Kidney (tissue), 14 donors: Measurements from ENCODE around the gene RER1. TPM values are rescaled to one million over a fixed set of nuclear protein-coding genes. Genes with fewer than 3 reads are reported as not detected.

Source experiments
- DNase-seq, 5 donors: peaks; one replicate each; pipeline ENCODE4 v3.0.0-alpha.2; 2013 to 2020
- FAIRE-seq: peaks from 2 replicates; lab custom pipeline; 2012; peaks lifted over from hg19 to GRCh38; lab: Jason Lieb, UNC
- H3K27ac ChIP-seq, 2 donors: one replicate each; pipeline ENCODE4 v1.7.0; 2013; ENCODE audit warnings: low read depth in 2 of 2, low read length in 2 of 2, inconsistent platforms in 1 of 2
- H3K27me3 ChIP-seq: one replicate; pipeline ENCODE4 v1.7.1; 2013; ENCODE audit warnings: low read length, inconsistent platforms; ENCODE audit not compliant: control insufficient read depth, insufficient read depth
- H3K36me3 ChIP-seq, 3 donors: one replicate each; pipeline versions ENCODE4 v1.7.0 to v1.7.1; 2013; ENCODE audit warnings: low read length in 3 of 3, control low read depth in 1 of 3, inconsistent platforms in 1 of 3; ENCODE audit not compliant: insufficient read depth in 3 of 3, control insufficient read depth in 2 of 3
- H3K4me1 ChIP-seq, 3 donors: one replicate each; pipeline versions ENCODE4 v1.7.0 to v1.7.1; 2013; ENCODE audit warnings: low read length in 3 of 3, inconsistent platforms in 1 of 3, low read depth in 1 of 3; ENCODE audit not compliant: control insufficient read depth in 2 of 3, insufficient read depth in 2 of 3
- H3K4me3 ChIP-seq, 3 donors: one replicate each; pipeline versions ENCODE4 v1.7.0 to v1.8.1; 2013; ENCODE audit warnings: low read length in 3 of 3, control low read depth in 1 of 3, inconsistent platforms in 1 of 3
- H3K9ac ChIP-seq, 3 donors: one replicate each; pipeline versions ENCODE4 v1.7.0 to v1.7.1; 2013; ENCODE audit warnings: low read length in 3 of 3, control low read depth in 1 of 3, inconsistent platforms in 1 of 3
- H3K9me3 ChIP-seq, 3 donors: one replicate each; pipeline versions ENCODE4 v1.7.0 to v1.7.1; 2013; ENCODE audit warnings: low read length in 3 of 3, control low read depth in 1 of 3, inconsistent platforms in 1 of 3; ENCODE audit not compliant: control insufficient read depth in 2 of 3, insufficient read depth in 1 of 3
- CTCF ChIP-seq: IDR thresholded peaks from 3 replicates; pipeline ENCODE4 v1.5.1; 2012; ENCODE audit warnings: mild to moderate bottlenecking, moderate library complexity, borderline replicate concordance; ENCODE audit not compliant: insufficient read depth; ENCODE audit errors: extremely low read depth
- intact Hi-C: fragments of 100-400 bp; cut with DNase I; formaldehyde crosslinking; loops from one replicate; pipeline ENCODE4 v1.11.1; 2022
- polyA plus RNA-seq: library from polyadenylated mRNA; stranded (reverse); fragments of 350-450 nt; fragmentation: Illumina TruSeq; extraction: RNeasy Lipid Tissue Mini Kit (QIAGEN cat#74804); gene quantifications from one replicate; pipeline ENCODE4 v1.2.3, GENCODE V29; 2014; ENCODE audit warnings: low read depth, low replicate concordance; ENCODE audit not compliant: insufficient read depth
- total RNA-seq: library from RNA; stranded (reverse); fragmentation: NEBNext Ultra II Directional; extraction: Animal tissue kit (Norgen Biotek cat#: 25700); gene quantifications from one replicate; pipeline ENCODE4 v1.2.1, GENCODE V29; 2021
- donor health status: control.
- donor health status: control.
- donor health status: control.
- donor health status: control.
- donor health status: control.
- donor health status: DM: yes; HTN: yes; CAD: no.
- donor health status: Normal renal cell carcinoma (clear cell type).

The RER1 gene
- total and polyA plus RNA-seq, 2 donors from 2014 or later: 158 to 162 TPM

GRCh38 chr1:2386636-2387611, 4.7 kb upstream of the RER1 start:
- no peak for FAIRE-seq

GRCh38 chr1:2388004-2388913, 3.4 kb upstream of the RER1 start:
- H3K27me3 ChIP-seq: no peaks in the 10 kb centered on the region
- peaks cover 0 to 7% (median 4%) of the 10 kb centered on the region in 3 donors for H3K36me3 ChIP-seq
- no peaks in the 10 kb centered on the region for H3K9me3 ChIP-seq
- H3K27ac ChIP-seq: no peak overlapping the region
- H3K4me1 ChIP-seq: peaks cover 0 to 16% (median 7%) of the 10 kb centered on the region in 3 donors
- no peak for TF ChIP-seq CTCF
- peak in 1 of 5 donors; percentile 63 for DNase-seq
- no peak overlapping the region for H3K9ac ChIP-seq
- H3K4me3 ChIP-seq: no peak overlapping the region
- no peak for FAIRE-seq
- intact Hi-C loops: no loop called here

More at GRCh38 chr1:2386636-2387611, 4.7 kb upstream of the RER1 start:
- Histone ChIP-seq H3K36me3 (peaks cover 0 to 5% (median 2%) of the 10 kb centered on the region in 3 donors), H3K9ac (no peak overlapping the region), H3K27ac (no peak overlapping the region), H3K9me3 (no peaks in the 10 kb centered on the region), H3K4me1 (peaks cover 0 to 7% (median 0%) of the 10 kb centered on the region in 3 donors), H3K27me3 (no peaks in the 10 kb centered on the region), H3K4me3 (no peak overlapping the region)
- no peak for TF ChIP-seq CTCF
- intact Hi-C loops: no loop called here
- DNase-seq: peak in 2 of 5 donors; percentile 19 to 66

- DNase-seq: peak in 1 of 5 donors; percentile 37
- FAIRE-seq: no peak
- TF ChIP-seq CTCF: no peak
- peaks cover 0 to 25% (median 17%) of the 10 kb centered on the region in 3 donors for H3K4me1 ChIP-seq
- H3K4me3 ChIP-seq: no peak overlapping the region
- no peak overlapping the region for H3K9ac ChIP-seq
- no peaks in the 10 kb centered on the region for H3K27me3 ChIP-seq
- H3K27ac ChIP-seq: no peak overlapping the region
- H3K36me3 ChIP-seq: peaks cover 0 to 19% (median 7%) of the 10 kb centered on the region in 3 donors
- intact Hi-C loops: no loop called here
- no peaks in the 10 kb centered on the region for H3K9me3 ChIP-seq
These were observed 2.0 kb upstream of the RER1 start for GRCh38 chr1:2389644-2390043.
